ENCODE results near the gene GRK1. TPM values are rescaled to one million over a fixed set of nuclear protein-coding genes. Genes with fewer than 3 reads are reported as not detected.

The GRK1 gene
- total and polyA plus RNA-seq, 2 experiments from 2014 or later: not detected

DNA sequence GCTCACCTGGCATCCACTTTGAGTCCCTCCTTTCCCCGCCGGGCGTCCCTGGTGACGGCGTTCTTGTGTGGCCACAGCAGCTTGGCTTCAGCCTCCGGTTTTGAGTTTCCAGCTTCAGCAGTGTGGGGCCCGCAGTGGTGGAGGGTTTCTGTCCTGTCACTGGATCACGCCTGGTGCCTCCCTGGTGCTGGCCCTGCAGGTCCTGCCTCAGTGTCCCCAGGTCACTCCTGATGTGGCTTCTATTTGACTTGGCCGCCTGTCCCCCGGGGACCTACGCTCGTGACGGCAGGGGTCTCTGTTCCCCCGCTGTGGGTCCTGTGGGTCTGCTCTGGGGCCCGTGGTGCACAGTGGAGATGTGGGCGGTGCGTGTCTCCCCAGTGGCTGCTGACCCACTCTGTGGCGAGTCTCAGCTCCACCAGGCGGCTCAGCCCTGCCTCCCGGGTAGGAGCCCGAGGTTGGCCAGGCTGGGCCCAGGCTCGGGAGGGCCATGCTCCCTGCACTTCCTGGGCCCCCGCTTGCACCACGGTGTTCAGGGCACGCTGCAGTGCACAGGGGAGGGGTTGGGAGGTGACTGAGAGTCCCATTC lies 10.9 kb upstream of the GRK1 start (continued):
- TF ChIP-seq, protein P1, sequence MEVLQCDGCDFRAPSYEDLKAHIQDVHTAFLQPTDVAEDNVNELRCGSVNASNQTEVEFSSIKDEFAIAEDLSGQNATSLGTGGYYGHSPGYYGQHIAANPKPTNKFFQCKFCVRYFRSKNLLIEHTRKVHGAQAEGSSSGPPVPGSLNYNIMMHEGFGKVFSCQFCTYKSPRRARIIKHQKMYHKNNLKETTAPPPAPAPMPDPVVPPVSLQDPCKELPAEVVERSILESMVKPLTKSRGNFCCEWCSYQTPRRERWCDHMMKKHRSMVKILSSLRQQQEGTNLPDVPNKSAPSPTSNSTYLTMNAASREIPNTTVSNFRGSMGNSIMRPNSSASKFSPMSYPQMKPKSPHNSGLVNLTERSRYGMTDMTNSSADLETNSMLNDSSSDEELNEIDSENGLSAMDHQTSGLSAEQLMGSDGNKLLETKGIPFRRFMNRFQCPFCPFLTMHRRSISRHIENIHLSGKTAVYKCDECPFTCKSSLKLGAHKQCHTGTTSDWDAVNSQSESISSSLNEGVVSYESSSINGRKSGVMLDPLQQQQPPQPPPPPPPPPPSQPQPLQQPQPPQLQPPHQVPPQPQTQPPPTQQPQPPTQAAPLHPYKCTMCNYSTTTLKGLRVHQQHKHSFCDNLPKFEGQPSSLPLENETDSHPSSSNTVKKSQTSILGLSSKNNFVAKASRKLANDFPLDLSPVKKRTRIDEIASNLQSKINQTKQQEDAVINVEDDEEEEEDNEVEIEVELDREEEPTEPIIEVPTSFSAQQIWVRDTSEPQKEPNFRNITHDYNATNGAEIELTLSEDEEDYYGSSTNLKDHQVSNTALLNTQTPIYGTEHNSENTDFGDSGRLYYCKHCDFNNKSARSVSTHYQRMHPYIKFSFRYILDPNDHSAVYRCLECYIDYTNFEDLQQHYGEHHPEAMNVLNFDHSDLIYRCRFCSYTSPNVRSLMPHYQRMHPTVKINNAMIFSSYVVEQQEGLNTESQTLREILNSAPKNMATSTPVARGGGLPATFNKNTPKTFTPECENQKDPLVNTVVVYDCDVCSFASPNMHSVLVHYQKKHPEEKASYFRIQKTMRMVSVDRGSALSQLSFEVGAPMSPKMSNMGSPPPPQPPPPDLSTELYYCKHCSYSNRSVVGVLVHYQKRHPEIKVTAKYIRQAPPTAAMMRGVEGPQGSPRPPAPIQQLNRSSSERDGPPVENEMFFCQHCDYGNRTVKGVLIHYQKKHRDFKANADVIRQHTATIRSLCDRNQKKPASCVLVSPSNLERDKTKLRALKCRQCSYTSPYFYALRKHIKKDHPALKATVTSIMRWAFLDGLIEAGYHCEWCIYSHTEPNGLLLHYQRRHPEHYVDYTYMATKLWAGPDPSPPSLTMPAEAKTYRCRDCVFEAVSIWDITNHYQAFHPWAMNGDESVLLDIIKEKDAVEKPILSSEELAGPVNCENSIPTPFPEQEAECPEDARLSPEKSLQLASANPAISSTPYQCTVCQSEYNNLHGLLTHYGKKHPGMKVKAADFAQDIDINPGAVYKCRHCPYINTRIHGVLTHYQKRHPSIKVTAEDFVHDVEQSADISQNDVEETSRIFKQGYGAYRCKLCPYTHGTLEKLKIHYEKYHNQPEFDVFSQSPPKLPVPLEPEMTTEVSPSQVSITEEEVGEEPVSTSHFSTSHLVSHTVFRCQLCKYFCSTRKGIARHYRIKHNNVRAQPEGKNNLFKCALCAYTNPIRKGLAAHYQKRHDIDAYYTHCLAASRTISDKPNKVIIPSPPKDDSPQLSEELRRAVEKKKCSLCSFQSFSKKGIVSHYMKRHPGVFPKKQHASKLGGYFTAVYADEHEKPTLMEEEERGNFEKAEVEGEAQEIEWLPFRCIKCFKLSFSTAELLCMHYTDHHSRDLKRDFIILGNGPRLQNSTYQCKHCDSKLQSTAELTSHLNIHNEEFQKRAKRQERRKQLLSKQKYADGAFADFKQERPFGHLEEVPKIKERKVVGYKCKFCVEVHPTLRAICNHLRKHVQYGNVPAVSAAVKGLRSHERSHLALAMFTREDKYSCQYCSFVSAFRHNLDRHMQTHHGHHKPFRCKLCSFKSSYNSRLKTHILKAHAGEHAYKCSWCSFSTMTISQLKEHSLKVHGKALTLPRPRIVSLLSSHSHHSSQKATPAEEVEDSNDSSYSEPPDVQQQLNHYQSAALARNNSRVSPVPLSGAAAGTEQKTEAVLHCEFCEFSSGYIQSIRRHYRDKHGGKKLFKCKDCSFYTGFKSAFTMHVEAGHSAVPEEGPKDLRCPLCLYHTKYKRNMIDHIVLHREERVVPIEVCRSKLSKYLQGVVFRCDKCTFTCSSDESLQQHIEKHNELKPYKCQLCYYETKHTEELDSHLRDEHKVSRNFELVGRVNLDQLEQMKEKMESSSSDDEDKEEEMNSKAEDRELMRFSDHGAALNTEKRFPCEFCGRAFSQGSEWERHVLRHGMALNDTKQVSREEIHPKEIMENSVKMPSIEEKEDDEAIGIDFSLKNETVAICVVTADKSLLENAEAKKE (CRISPR knock-in tag; IDR thresholded peaks at IDR 0.05): no peak
- TF ChIP-seq, protein P2, sequence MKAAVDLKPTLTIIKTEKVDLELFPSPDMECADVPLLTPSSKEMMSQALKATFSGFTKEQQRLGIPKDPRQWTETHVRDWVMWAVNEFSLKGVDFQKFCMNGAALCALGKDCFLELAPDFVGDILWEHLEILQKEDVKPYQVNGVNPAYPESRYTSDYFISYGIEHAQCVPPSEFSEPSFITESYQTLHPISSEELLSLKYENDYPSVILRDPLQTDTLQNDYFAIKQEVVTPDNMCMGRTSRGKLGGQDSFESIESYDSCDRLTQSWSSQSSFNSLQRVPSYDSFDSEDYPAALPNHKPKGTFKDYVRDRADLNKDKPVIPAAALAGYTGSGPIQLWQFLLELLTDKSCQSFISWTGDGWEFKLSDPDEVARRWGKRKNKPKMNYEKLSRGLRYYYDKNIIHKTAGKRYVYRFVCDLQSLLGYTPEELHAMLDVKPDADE (IDR thresholded peaks at IDR 0.05): no peak
- TF ChIP-seq EZH2 (IDR thresholded peaks at IDR 0.05; ENCODE audit: low read depth, unreplicated experiment) (no peak), JUNB (IDR thresholded peaks at IDR 0.05; ENCODE audit: unreplicated experiment) (no peak), ZNF114 (CRISPR knock-in tag; IDR thresholded peaks at IDR 0.05) (no peak), NANOG (IDR thresholded peaks at IDR 0.05; ENCODE audit: borderline replicate concordance) (no peak), EZH2phosphoT487 (IDR thresholded peaks at IDR 0.05; ENCODE audit: unreplicated experiment) (no peak)
- TF ChIP-seq, protein P3, sequence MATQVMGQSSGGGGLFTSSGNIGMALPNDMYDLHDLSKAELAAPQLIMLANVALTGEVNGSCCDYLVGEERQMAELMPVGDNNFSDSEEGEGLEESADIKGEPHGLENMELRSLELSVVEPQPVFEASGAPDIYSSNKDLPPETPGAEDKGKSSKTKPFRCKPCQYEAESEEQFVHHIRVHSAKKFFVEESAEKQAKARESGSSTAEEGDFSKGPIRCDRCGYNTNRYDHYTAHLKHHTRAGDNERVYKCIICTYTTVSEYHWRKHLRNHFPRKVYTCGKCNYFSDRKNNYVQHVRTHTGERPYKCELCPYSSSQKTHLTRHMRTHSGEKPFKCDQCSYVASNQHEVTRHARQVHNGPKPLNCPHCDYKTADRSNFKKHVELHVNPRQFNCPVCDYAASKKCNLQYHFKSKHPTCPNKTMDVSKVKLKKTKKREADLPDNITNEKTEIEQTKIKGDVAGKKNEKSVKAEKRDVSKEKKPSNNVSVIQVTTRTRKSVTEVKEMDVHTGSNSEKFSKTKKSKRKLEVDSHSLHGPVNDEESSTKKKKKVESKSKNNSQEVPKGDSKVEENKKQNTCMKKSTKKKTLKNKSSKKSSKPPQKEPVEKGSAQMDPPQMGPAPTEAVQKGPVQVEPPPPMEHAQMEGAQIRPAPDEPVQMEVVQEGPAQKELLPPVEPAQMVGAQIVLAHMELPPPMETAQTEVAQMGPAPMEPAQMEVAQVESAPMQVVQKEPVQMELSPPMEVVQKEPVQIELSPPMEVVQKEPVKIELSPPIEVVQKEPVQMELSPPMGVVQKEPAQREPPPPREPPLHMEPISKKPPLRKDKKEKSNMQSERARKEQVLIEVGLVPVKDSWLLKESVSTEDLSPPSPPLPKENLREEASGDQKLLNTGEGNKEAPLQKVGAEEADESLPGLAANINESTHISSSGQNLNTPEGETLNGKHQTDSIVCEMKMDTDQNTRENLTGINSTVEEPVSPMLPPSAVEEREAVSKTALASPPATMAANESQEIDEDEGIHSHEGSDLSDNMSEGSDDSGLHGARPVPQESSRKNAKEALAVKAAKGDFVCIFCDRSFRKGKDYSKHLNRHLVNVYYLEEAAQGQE (IDR thresholded peaks at IDR 0.05; ENCODE audit: unreplicated experiment): no peak

Data from GM23338 (cell line).